D341Med (cell line): ENCODE data around the gene DRD5.
"Not testable (repeated sequence)": the region's sequence is repeated elsewhere in the genome, so short reads cannot be mapped to it uniquely, and the experiment has no call there.

Experiments used
- DNase-seq: peaks from one replicate; pipeline ENCODE4 v3.0.0; 2012; ENCODE audit warnings: low spot score

The DRD5 gene

GRCh38 chr4:9781343-9782135 is at the start of gene DRD5:
Gene DRD5 (plus strand): TSS chr4:9781634. CDS start chr4:9782030, 396 bp downstream.
- no peak for DNase-seq

DNA sequence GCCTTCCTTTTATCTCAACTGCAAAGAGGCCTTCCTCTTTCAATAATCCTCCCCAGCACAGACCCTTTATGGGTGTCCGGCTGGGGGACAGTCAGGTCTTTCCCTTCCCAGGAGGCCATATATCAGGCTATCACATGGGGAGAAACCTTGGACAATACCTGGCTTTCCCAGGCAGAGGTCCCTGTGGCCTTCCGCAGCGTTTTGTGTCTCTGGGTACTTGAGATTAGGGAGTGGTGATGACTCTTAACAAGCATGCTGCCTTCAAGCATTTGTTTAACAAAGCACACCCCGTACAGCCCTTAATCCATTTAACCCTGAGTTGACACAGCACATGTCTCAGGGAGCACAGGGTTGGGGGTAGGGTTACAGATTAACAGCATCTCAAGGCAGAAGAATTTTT is 49.2 kb upstream of the DRD5 start:
- DNase-seq: not testable (repeated sequence)

DNA sequence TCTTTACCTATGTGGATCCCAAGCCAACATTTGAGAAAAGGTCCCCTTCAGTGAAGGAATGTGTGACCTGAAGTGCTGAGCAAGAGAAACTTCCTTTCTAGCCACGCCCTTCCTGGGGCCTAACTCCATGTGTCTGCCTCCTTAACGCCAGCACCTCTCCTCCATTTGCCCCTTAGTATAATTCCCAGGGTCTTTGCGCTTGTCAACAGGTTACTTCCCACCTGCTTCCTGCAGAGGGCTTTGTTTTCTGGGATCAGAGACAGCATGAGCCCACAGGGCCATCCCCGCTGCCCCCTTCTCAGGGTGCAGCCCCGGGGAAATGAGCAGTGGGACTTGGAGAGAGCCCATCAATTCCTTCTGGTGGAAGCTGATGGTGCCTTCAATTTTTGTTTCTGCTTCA is 45.9 kb upstream of the DRD5 start:
- no peak for DNase-seq

- not testable (repeated sequence) for DNase-seq
Measured at GRCh38 chr4:9737280-9737679, 44.2 kb upstream of the DRD5 start.

DNA sequence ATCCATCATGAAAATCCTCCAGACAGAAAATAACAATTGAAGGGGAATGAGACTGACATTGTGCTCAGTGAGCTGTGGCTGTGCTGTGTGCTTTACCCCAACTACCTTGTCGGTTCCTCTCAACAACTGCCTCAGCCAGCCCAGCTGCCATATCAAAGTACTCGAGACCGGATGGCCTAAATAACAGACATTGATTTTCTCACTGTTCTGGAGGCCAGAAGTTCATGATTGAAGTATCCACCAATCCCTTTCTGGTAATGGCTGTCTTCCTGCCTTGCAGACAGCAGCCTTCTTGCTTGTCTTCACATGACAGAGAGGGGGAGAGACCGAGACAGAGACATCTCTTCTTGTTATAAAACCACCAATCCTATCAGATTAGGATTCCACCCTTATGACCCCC is 37.6 kb upstream of the DRD5 start:
- not testable (repeated sequence) for DNase-seq

DNA sequence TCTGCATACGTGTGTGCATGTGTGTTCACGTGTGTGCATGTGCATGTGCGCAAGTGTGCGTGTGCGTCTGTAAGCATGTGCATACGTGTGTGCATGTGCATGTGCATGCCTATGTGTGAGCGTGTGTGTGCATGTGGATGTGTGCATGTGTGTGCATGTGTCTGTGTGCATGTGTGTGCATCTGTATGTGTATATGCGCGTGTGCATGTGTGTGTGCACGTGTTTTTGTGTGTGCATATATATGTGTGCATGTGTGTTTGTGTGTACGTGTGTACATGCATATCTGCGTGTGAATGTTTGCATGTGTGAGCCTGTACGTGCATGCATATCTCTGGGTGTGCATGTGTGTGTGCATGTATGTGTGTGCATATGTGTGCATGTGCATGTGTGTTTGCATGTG is 35.7 kb upstream of the DRD5 start:
- no peak for DNase-seq

DNA sequence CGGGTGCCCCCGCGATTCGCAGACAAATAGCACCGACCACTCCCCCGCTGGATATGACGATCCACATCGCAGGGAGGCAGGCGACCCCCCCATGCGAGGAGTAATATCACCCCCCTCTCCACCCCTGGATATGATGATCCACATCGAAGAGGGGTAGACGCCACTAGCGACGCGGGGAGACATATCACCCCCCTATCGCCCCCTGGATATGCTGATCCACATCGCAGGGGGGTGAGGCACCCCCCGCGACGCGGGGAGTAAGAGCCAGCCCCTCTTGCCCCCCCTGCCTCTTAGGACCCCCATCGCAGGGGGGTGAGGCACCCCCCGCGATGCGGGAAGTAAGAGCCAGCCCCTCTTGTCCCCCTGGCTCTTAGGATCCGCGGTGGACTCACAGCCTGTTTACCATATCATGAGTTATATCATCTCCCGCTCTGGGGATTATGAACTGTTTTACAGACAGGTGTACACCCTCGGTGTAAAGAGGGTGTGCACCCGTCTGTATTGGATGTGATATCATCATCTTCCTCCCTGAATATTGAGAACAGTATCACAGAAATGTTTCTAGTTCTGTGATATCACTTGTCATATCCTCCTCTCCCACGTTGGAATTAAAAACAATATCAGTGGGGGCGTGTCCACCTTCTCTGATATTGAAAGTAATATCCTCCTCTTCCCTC is 22.7 kb upstream of the DRD5 start:
- no peak for DNase-seq

DNA sequence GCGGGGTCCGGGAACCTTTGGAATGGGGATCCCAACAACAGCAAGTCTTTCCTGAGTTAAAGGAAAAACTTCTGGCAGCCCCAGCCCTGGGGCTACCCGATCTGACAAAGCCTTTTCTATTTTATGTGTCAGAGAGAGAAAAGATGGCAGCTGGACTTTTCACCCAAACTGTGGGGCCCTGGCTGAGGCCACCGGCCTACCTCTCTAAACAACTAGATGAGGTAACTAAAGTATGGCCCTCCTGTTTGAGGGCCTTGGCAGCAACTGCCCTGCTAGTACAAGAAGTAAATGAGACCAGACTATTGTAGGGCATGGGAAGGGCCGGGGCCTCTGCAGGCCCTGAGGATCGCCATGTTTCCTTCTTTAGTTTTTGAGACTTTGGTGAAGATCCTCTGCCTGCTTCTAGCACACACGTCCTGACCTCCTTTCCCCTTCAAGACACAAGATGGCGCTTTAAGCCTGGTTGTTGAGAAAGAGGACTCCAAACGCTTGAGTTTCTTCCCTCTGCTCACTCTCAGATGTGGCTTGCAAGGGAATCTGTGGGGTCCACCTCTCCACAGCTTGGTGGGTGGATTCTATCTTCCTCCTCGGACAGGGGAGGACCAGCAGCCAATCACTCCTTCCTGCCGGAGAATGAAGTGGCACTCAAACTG is 18.5 kb upstream of the DRD5 start:
- peak; percentile 53 for DNase-seq

DNA sequence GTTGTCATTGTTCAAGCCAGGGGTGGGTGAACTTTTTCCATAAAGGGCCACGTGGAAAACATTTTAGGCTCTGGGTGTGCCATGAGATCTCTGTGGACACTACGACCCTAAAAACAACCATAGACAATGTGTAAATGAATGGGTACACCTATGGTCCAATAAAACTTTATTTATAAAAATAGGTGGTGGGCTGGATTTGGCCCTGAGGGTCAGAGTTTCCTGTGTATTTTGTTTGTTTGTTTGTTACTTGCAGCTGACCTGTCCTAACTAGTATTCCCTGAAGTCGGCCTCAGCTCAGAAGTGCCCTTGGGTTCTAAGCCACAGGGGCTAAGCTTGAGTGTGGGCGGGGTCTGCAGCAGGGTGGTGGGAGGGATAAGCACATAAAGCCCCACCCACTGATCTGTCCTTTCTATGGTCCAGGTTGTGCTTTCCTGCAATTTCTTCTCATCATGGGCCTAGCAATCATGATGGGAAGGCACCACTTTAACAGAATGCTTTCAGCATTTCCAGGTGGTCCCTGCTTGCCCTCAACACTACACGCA is 17.2 kb upstream of the DRD5 start:
- no peak for DNase-seq

GRCh38 chr4:9765091-9765490 is 16.3 kb upstream of the DRD5 start:
- DNase-seq: peak; percentile 38

GRCh38 chr4:9769321-9769720 is 12.1 kb upstream of the DRD5 start:
- no peak for DNase-seq

DNA sequence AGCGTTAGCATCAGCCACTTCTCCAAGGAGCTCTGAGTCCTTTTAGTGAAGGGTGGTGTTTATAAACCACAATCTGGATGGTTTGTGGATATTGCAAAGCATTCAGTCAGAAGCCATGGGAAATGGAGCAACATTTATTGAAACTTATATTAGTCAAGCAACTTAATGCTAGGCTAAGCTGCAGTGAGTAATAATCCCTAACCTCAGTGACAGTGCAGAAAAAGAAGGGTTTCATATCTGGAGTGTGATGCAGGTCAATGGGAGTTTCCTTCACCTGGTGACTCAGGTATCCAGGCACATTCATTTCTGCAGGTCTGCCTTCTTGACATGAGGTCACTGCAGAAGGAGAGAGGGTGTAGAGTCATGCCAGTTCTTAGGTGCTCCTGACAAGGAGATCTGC is 10.4 kb upstream of the DRD5 start:
- no peak for DNase-seq

DNA sequence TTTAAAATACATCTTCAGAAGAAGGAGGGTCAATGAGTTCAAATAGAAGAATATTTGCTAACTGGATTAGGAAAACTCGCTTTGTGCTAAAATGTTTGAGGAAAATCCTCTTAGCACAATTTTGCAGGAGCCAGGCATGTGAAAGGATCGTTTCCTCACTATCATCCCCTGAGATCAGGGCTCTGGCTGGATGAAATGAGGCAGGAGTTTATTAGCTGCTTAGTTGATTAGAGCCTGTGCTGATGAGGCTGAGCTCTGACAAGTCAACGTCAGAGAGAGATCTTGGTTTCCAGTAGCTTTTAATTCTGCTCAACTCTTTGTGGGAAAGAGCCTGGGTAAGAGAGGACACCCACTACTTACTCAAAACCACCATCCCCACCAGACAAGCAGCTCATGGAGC is 8.0 kb upstream of the DRD5 start:
- no peak for DNase-seq

- no peak for DNase-seq
Measured at GRCh38 chr4:9782136-9782436, 652 bp downstream of the DRD5 start.

DNA sequence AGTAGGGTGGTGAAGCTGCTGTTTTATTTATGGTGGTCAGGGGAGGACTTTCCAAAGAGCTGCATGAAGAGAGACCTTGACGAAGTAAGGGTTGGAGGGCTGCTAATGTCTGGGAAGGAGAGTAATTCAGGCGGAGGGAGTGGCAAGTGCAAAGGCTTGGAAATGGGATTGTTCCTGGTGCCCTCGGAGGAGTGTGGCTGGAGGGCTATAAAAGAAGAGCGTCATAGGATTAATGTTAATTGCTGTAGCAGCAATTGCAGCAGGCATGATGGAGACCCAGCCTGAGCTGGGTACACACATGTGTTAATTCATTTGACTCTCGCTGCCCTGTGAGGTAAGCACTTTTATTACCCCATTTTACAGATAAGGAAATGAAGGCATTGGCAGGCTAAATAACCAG is 4.5 kb downstream of the DRD5 start:
- not testable (repeated sequence) for DNase-seq

- DNase-seq: no peak
Measured at GRCh38 chr4:9792381-9792780, 10.9 kb downstream of the DRD5 start.

GRCh38 chr4:9796641-9797040 is 15.2 kb downstream of the DRD5 start:
- not testable (repeated sequence) for DNase-seq

- no peak for DNase-seq
Measured at GRCh38 chr4:9800848-9801247, 19.4 kb downstream of the DRD5 start.

DNA sequence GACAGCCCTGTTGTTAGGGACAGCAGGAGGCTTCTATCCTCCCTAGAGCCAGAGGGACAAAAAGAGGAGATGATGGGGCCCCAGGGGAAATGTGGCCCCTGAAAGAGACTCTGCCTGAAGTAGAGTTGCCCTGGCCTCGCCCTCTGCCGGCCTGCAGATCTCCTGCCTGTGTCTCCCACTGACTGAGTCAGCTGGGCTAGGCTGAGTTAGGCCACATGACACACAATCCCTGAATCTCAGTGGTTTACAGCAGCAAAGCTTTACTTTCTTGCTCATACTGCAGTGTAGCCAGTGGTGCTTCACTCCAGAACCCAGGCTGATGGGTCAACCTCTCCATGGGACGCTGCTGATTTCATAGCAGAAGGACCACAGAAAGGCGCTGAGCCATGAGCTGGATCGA is 23.5 kb downstream of the DRD5 start:
- DNase-seq: no peak

DNA sequence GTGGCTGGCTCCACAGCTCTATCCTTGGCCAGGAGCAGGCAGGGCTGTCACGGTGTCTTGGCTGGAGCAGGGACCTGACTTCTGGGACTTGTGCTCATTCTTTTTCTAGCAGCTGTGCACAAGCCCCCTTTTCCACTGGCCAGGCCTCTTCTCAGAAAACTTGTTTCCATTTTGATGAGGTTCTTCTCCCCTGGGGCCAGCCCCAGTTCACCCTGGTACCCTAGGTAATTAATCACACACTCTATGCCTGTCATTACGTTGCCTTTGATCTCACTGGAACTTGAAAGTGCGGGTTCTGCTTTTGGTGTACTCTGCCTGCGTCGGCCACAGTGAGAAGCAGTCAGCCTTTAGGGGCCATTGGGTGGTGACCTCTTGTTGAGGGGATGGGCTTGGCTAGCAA is 26.6 kb downstream of the DRD5 start:
- no peak for DNase-seq

- DNase-seq: no peak
Measured at GRCh38 chr4:9811806-9812205, 30.4 kb downstream of the DRD5 start.

GRCh38 chr4:9812501-9813340 is 31.3 kb downstream of the DRD5 start:
- no peak for DNase-seq
